WTC11 (cell line): Measurements from ENCODE around the gene ABHD12.

Experiments
- CTCF ChIP-seq: fragments of 200-600 bp; IDR thresholded peaks from 2 replicates; pipeline ENCODE4 v1.8.0; 2022; ENCODE audit warnings: antibody characterized with exemption
- ELF4 ChIP-seq: sonication (generic); formaldehyde crosslinking; IDR thresholded peaks from 2 replicates; pipeline ENCODE4 v1.8.1; 2022; ENCODE audit warnings: low read depth, mild to moderate bottlenecking, moderate library complexity, missing genetic modification reagents
- NFYB ChIP-seq: sonication (generic); formaldehyde crosslinking; conservative IDR thresholded peaks from 2 replicates; pipeline ENCODE4 v1.8.0; 2022; ENCODE audit warnings: low read depth, missing genetic modification reagents
- NR1H2 ChIP-seq: sonication (generic); formaldehyde crosslinking; IDR thresholded peaks from 2 replicates; pipeline ENCODE4 v1.9.0; 2021; ENCODE audit warnings: mild to moderate bottlenecking, moderate library complexity, missing genetic modification reagents
- NR2C2 ChIP-seq: sonication (generic); formaldehyde crosslinking; IDR thresholded peaks from 2 replicates; pipeline ENCODE4 v1.8.0; 2022; ENCODE audit warnings: mild to moderate bottlenecking, missing genetic modification reagents

- no peak for TF ChIP-seq NFYB
- no peak for TF ChIP-seq CTCF
- no peak for TF ChIP-seq ELF4 (CRISPR knock-in tag)
- no peak for TF ChIP-seq NR2C2
- TF ChIP-seq NR1H2, result no peak
These were observed 102.9 kb downstream of the ABHD12 start for GRCh38 chr20:25287631-25288290.
